ENCODE measurements around the gene PPFIBP2.

Gene PPFIBP2

GRCh38 chr11:7500251-7500650 lies 13.5 kb upstream of the PPFIBP2 start:
- Histone ChIP-seq H3F3A (ENCODE audit: insufficient read depth, low read length) (no peaks in the 10 kb centered on the region), H3K36me3 (ENCODE audit: insufficient read depth, low read length) (no peaks in the 10 kb centered on the region), H3K79me2 (ENCODE audit: insufficient read depth, low read length) (no peaks in the 10 kb centered on the region), H3K9me2 (ENCODE audit: low read depth, low read length) (no peaks in the 10 kb centered on the region), H3K4me1 (ENCODE audit: insufficient read depth, low read length, severe bottlenecking) (peaks cover 25% of the 10 kb centered on the region), H3K27me3 (ENCODE audit: insufficient read depth, low read length) (no peaks in the 10 kb centered on the region), H3K4me2 (ENCODE audit: low read length) (no peak overlapping the region), H3K4me3 (ENCODE audit: low read depth, low read length, poor library complexity, severe bottlenecking) (no peak overlapping the region), H3K9me3 (ENCODE audit: low read length) (no peaks in the 10 kb centered on the region), H3K27ac (ENCODE audit: low read depth, low read length, poor library complexity, severe bottlenecking) (no peak overlapping the region), H4K20me1 (ENCODE audit: insufficient read depth, low read length) (no peaks in the 10 kb centered on the region), H3K9ac (ENCODE audit: low read length) (no peak overlapping the region), H2AFZ (ENCODE audit: low read length) (no peak overlapping the region)
- TF ChIP-seq EZH2 (IDR thresholded peaks at IDR 0.05; ENCODE audit: borderline replicate concordance, low read length) = no peak
- no peak for TF ChIP-seq CTCF (IDR thresholded peaks at IDR 0.05; ENCODE audit: low read length)

- Histone ChIP-seq H3K9ac (ENCODE audit: low read length) (no peak overlapping the region), H3K79me2 (ENCODE audit: insufficient read depth, low read length) (no peaks in the 10 kb centered on the region), H3K4me2 (ENCODE audit: low read length) (no peak overlapping the region), H2AFZ (ENCODE audit: low read length) (no peak overlapping the region), H4K20me1 (ENCODE audit: insufficient read depth, low read length) (no peaks in the 10 kb centered on the region), H3K4me3 (ENCODE audit: low read depth, low read length, poor library complexity, severe bottlenecking) (no peak overlapping the region), H3K9me2 (ENCODE audit: low read depth, low read length) (no peaks in the 10 kb centered on the region), H3K27ac (ENCODE audit: low read depth, low read length, poor library complexity, severe bottlenecking) (no peak overlapping the region), H3K36me3 (ENCODE audit: insufficient read depth, low read length) (no peaks in the 10 kb centered on the region), H3F3A (ENCODE audit: insufficient read depth, low read length) (no peaks in the 10 kb centered on the region), H3K4me1 (ENCODE audit: insufficient read depth, low read length, severe bottlenecking) (peaks cover 19% of the 10 kb centered on the region), H3K27me3 (ENCODE audit: insufficient read depth, low read length) (no peaks in the 10 kb centered on the region), H3K9me3 (ENCODE audit: low read length) (no peaks in the 10 kb centered on the region)
- no peak for TF ChIP-seq EZH2 (IDR thresholded peaks at IDR 0.05; ENCODE audit: borderline replicate concordance, low read length)
- TF ChIP-seq CTCF (IDR thresholded peaks at IDR 0.05; ENCODE audit: low read length) = no peak
Measured at GRCh38 chr11:7501251-7501650, 12.5 kb upstream of the PPFIBP2 start.

- no peaks in the 10 kb centered on the region for H3K27me3 ChIP-seq (ENCODE audit: insufficient read depth, low read length)
- no peak overlapping the region for H3K4me2 ChIP-seq (ENCODE audit: low read length)
- no peaks in the 10 kb centered on the region for H3K79me2 ChIP-seq (ENCODE audit: insufficient read depth, low read length)
- TF ChIP-seq EZH2 (IDR thresholded peaks at IDR 0.05; ENCODE audit: borderline replicate concordance, low read length) (no peak), CTCF (IDR thresholded peaks at IDR 0.05; ENCODE audit: low read length) (no peak)
- no peaks in the 10 kb centered on the region for H4K20me1 ChIP-seq (ENCODE audit: insufficient read depth, low read length)
- H3K9me2 ChIP-seq (ENCODE audit: low read depth, low read length) = no peaks in the 10 kb centered on the region
- H3K4me1 ChIP-seq (ENCODE audit: insufficient read depth, low read length, severe bottlenecking) = peaks cover 15% of the 10 kb centered on the region
- H3K36me3 ChIP-seq (ENCODE audit: insufficient read depth, low read length) = no peaks in the 10 kb centered on the region; the same call in 1 of the 2 replicates
- H2AFZ ChIP-seq (ENCODE audit: low read length) = no peak overlapping the region
- H3K27ac ChIP-seq (ENCODE audit: low read depth, low read length, poor library complexity, severe bottlenecking) = no peak overlapping the region
- H3F3A ChIP-seq (ENCODE audit: insufficient read depth, low read length) = no peaks in the 10 kb centered on the region
- no peak overlapping the region for H3K4me3 ChIP-seq (ENCODE audit: low read depth, low read length, poor library complexity, severe bottlenecking)
- no peaks in the 10 kb centered on the region for H3K9me3 ChIP-seq (ENCODE audit: low read length)
- H3K9ac ChIP-seq (ENCODE audit: low read length) = no peak overlapping the region
Measured at GRCh38 chr11:7501894-7502293, 11.9 kb upstream of the PPFIBP2 start.
